Iris pigment epithelial cell (primary cell): ENCODE results near the gene DOCK2.
A peak's percentile ranks its signal among the peaks of the same experiment; 100 is the strongest.
"Not testable (repeated sequence)": the region's sequence is repeated elsewhere in the genome, so short reads cannot be mapped to it uniquely, and the experiment has no call there.

Experiments
- DNase-seq: peaks from one replicate; pipeline ENCODE4 v3.0.0-alpha.2; 2011; ENCODE audit warnings: low read depth

The DOCK2 gene

GRCh38 chr5:169719360-169720314 is 82.6 kb downstream of the DOCK2 start:
- DNase-seq, result no peak

GRCh38 chr5:169721771-169722170 is 84.7 kb downstream of the DOCK2 start:
- DNase-seq, result no peak

DNA sequence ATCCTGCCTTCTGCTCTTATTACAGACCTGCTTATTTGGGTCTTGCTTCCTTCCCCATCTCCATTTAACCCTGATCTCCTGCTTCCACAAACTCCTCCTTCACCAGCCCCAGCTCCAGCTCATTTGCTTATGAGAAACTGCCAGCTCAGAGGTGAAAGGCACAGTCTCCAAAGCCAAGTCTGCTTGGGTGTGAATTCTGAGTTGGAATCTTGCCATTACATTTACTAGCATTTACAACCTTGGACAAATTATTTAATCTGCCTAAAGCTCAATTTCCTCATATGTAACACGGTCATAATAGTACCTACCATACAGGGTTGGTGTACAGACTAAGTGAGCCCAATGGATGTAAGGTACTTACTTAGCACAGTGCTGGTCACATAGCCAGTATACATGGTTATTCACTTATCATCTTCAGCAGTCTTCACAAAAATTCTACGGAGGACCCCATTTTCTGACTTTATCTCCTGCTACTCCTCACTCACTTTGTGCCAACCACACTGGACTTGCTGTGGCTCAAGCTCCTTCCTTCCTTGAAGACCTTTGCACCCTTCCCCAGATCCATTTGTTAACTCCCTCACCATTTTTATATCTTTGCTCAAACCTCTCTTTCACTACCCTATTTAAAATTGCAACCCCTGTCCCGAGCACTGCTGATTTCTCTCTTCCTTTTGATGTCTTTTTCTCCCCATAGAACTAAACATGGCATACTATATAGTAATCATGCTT is 86.2 kb downstream of the DOCK2 start:
- no peak for DNase-seq

DNA sequence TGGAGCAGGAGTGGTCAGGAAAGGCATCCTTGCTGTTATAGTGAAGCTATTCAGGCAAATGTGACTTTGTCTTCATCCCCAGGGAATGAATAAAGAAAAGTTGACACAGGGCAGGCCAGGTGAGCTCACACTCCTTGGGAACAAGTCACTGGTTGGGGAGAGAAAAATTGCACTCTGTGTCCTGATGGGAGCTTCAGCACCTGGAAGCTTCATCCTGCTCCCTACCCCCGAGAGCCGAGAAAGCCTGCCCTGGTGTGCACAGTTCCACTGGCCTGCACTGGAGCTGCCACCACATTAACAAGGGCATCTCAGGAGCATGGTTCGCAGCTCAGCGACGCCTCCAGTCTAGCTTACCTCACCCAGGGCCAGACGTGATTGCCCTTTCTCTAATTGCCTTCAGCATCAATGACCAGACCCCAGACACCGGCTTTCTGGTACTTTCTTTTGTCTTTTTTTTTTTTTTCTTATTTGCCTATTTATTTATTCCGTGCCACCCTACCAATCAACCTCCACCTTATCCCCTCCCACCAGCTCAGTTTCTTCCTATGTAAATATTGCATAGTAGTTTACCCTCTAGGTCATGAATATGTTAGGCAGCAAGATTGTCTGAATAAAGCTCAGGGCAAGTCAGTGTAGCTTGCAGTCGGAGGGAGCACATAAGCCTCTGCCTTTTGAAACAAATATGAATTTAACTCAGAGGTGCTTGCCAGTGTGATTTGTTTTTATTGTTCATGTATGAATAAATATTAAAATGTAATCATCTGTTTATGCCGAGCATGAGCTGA is 87.4 kb downstream of the DOCK2 start:
- no peak for DNase-seq

DNA sequence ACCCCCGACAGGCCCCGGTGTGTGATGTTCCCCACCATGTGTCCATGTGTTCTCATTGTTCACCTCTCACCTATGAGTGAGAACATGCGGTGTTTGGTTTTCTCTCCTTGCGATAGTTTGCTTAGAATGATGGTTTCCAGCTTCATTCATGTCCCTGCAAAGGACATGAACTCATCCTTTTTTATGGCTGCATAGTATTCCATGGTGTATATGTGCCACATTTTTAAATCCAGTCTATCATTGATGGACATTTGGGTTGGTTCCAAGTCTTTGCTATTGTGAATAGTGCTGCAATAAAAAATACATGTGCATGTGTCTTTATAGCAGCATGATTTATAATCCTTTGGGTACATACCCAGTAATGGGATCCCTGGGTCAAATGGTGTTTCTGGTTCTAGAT is 88.6 kb downstream of the DOCK2 start:
- DNase-seq, result not testable (repeated sequence)

- DNase-seq, result no peak
Measured at GRCh38 chr5:169728418-169728817, 91.3 kb downstream of the DOCK2 start.

- no peak for DNase-seq
Measured at GRCh38 chr5:169731221-169731620, 94.1 kb downstream of the DOCK2 start.

- no peak for DNase-seq
Measured at GRCh38 chr5:169732841-169733240, 95.8 kb downstream of the DOCK2 start.

DNA sequence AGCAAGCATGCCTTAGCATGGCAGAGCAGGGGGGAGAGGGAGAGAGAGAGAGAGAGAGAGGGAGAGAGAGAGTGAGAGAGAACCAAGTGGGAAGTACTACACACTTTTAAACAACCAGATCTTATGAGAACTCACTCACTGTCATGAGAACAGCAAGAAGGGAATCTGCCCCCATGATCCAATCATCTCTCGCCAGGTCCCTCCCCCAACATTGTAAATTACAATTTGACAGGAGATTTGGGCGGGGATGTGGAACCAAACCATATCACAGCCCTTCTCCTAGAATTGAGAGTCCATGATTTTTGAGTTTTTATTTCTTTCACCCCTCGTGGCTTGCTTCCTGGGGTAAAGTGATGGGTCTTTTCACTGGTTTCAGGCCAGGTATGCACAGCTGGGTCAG is 98.8 kb downstream of the DOCK2 start:
- no peak for DNase-seq

- no peak for DNase-seq
Measured at GRCh38 chr5:169736653-169737052, 99.6 kb downstream of the DOCK2 start.

GRCh38 chr5:169740435-169740834 is 103.4 kb downstream of the DOCK2 start:
- DNase-seq, result no peak

DNA sequence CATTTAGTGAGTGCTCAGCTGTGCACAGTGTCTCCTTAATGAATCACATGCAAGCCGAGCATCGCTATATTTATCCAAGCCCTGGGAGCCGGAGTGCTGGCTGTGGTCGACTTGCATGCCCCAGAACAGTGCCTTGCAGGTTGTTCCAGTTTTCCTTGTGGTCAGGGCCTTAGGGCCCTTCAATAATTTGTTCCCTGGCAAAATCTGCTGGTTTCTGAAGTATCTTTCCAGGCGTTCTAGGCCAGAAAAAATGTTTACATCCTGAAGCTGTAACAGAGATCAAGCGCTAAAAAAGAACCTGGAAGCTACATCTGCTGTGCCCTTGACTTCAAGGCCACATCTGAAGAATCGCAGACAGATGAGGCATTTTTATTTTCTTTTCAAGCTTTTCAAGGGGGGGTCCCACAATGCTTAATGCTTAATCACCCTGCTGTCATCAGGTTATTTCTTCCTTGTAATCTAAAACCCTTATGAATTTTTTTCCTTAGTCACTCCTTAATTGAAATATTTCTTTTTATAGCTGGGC is 105.8 kb downstream of the DOCK2 start:
- DNase-seq, result peak; percentile 80

DNA sequence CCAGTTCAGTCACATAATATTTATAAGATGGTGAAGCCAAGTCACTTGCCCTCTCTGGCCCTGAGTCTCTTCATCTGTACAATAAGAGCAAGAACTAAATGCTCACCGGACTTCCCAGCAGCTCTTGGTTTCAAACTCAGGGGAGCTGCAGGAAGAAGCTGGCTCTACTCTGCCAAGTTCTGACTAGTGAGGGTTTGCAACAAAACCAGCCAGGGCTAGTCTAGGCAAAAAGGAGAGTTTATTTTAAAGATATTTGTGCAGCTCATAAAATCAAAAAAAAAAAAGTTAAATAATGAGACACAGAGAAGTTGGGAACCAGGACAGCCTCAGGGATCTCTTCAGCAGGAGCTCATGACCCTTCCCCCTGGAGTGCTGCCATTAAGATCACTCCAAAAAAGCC is 107.3 kb downstream of the DOCK2 start:
- no peak for DNase-seq

GRCh38 chr5:169745441-169746146 is 108.5 kb downstream of the DOCK2 start:
- peak; percentile 56 for DNase-seq

GRCh38 chr5:169746147-169746694 is 109.1 kb downstream of the DOCK2 start:
- no peak for DNase-seq

DNA sequence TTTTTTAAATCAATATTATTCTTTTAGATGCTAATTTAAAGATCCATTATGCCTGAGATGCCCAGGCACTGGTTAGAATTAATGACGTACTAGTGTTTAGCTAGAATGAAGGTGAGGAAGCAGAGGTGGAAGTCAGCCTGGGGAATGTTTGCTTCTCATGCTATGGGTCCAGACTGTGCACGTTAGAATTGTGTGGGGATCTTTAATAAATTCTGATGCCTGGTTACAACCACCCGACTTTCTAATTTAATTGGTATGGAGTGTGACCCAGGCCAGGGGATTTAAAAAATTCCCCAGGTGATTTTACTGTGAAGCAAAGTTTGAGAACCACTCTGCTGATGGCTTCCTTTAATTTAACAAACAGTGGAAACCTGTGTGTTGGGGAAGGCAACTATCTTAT is 111.1 kb downstream of the DOCK2 start:
- DNase-seq, result no peak

GRCh38 chr5:169749295-169749694 is 112.2 kb downstream of the DOCK2 start:
- no peak for DNase-seq

- no peak for DNase-seq
Measured at GRCh38 chr5:169751490-169751889, 114.4 kb downstream of the DOCK2 start.

DNA sequence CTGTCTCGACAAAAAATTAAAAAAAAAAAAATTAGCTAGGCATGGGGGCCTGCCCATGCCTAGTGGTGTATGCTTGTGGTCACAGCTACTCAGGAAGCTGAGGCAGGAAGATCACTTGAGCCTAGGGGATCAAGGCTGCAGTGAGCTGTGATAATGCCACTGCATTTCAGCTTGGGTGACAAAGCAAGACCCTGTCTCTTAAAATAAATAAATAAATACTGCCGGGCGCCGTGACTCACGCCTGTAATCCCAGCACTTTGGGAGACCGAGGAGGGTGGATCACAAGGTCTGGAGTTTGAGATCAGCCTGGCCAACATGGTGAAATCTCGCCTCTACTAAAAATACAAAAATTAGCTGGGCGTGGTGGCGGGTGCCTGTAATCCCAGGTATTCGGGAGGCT is 115.5 kb downstream of the DOCK2 start:
- DNase-seq, result not testable (repeated sequence)

- DNase-seq, result peak; percentile 71
Measured at GRCh38 chr5:169753795-169754194, 116.7 kb downstream of the DOCK2 start.

DNA sequence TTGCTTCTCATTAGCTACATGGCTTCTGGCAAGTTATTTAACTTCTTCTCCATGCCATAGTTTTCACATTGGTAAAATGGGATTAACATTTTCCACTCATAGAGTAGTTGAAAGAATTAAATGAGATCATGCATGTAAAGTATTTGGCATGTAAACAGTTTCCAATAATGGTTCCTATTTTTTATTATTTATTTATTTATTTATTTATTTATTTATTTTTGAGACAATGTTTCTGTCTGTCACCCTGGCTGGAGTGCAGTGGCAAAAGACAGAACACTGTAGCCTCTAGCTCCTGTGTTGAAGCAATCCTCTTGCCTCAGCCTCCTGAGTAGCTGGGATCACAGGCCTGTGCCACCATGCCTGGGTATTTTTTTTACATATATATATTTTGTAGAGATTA is 117.7 kb downstream of the DOCK2 start:
- DNase-seq, result no peak
